BJ (cell line): ENCODE data around the gene PLA2G5. TPM values are rescaled to one million over a fixed set of nuclear protein-coding genes. Genes with fewer than 3 reads are reported as not detected.

ENCODE experiments used
- CTCF ChIA-PET: fragments of 350-600 bp; formaldehyde crosslinking; extraction: SDS; loops from one replicate; lab custom pipeline; 2021; ENCODE audit warnings: antibody characterized with exemption, inconsistent platforms; lab: Yijun Ruan, JAX
- POLR2A ChIA-PET: fragments of 300-600 bp; sonication (Branson Sonifier 250); formaldehyde crosslinking; extraction: SDS; loops from one replicate; lab custom pipeline; 2021; ENCODE audit warnings: antibody characterized with exemption; lab: Charles Lee
- DNase-seq: peaks from one replicate; pipeline ENCODE4 v3.0.0-alpha.2; 2011; ENCODE audit warnings: low read depth
- H3K27me3 ChIP-seq: 2 replicates; pipeline ENCODE4 v1.6.0; 2011; ENCODE audit warnings: low read length; ENCODE audit not compliant: control insufficient read depth, insufficient read depth
- H3K36me3 ChIP-seq: 2 replicates; pipeline ENCODE4 v1.5.1; 2011; ENCODE audit warnings: low read length; ENCODE audit not compliant: control insufficient read depth, insufficient read depth
- H3K4me3 ChIP-seq: 2 replicates; pipeline ENCODE4 v1.5.1; 2011; ENCODE audit warnings: low read depth, mild to moderate bottlenecking, control low read depth, low read length
- polyA plus RNA-seq: library from polyadenylated mRNA; depleted of rRNA; stranded (reverse); fragments of >200 nt; gene quantifications from 2 replicates; pipeline ENCODE4 v1.2.3, GENCODE V29; 2011
- TF ChIP-seq, protein P1 (sequence below): IDR thresholded peaks from 2 replicates; pipeline ENCODE4 v1.5.1; 2011; ENCODE audit warnings: low read depth, mild to moderate bottlenecking, control low read depth, inconsistent platforms, low read length, moderate library complexity; ENCODE audit not compliant: insufficient read depth

The PLA2G5 gene
- polyA plus RNA-seq, 1 experiment = not detected

DNA sequence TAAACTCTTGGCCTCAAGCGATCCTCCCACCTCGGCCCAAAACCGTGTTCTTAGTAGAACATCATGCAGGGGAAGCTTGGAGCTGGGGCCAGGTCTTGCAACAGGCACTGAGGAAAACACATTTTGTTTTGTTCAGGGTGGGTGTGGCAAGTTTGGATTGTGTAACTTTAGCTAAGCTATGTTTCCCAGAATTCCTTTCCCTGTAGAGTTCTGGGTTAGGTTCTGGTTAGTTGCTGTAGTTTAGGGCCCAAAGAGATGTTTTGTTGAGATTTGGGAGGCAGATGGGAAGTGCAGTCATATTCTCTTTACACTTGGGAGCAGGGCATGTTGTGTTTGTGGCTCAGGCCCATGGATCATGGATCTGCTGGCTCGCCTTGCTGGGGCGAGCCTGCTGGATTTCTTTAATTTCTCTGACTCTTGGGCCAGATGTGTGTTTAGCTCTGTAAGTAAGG is 24.0 kb downstream of the PLA2G5 start:
- POLR2A ChIA-PET = no interaction called here
- CTCF ChIA-PET = interaction anchor here (0.7 to 1.0 kb wide), 2 partner anchors 9 to 59 kb away, joined by 3 read pairs; no protein-coding TSS in a partner anchor
- Histone ChIP-seq H3K36me3 (no peaks in the 10 kb centered on the region), H3K27me3 (no peaks in the 10 kb centered on the region), H3K4me3 (no peak overlapping the region)
- TF ChIP-seq, protein P1, sequence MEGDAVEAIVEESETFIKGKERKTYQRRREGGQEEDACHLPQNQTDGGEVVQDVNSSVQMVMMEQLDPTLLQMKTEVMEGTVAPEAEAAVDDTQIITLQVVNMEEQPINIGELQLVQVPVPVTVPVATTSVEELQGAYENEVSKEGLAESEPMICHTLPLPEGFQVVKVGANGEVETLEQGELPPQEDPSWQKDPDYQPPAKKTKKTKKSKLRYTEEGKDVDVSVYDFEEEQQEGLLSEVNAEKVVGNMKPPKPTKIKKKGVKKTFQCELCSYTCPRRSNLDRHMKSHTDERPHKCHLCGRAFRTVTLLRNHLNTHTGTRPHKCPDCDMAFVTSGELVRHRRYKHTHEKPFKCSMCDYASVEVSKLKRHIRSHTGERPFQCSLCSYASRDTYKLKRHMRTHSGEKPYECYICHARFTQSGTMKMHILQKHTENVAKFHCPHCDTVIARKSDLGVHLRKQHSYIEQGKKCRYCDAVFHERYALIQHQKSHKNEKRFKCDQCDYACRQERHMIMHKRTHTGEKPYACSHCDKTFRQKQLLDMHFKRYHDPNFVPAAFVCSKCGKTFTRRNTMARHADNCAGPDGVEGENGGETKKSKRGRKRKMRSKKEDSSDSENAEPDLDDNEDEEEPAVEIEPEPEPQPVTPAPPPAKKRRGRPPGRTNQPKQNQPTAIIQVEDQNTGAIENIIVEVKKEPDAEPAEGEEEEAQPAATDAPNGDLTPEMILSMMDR = no peak
- DNase-seq = no peak

DNA sequence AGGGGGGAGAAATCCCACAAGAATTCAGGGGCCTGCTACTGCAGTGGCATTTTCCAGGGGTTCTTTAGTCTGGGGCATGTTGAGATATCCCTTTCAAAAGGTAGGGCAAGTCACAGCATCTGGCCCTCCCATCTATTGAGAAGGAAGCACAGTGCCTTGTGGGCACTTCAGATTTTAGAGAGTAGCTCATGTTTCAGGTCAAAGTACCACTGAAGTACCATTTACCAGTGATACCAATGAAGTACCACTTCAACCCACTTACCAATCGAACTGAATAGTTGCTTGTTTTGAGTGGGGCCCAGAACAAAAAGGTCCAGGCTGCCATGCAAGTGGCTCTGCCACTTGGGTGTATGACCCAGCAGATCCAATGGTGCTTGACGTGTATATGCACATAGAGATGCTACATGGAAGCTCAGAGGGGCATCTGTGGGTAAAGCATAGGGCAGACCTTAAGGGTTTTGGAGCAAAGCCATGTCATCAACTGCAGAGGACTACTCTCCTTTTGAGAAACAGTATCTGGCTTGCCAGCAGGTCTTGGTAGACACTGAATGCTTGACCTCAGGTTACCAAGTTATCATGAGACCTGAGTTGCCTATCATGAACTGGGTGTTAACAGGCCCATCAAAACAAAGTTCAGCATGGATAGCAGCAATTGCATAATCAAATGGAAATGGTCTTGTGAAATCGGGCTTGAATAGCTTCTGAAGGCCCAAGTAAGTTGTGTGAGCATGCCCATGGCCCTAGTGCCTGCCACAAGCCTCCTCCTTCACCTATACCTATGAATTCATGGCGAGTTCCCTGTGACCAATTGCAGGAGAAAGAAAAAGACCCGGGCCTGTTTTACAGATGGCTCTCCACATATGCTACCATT is 25.8 kb downstream of the PLA2G5 start:
- POLR2A ChIA-PET = no interaction called here
- Histone ChIP-seq H3K4me3 (no peak overlapping the region), H3K27me3 (no peaks in the 10 kb centered on the region), H3K36me3 (no peaks in the 10 kb centered on the region)
- no peak for DNase-seq
- TF ChIP-seq, protein P1 = no peak
- CTCF ChIA-PET = interaction anchor here (1.1 kb wide), 1 partner anchor 57 kb away, joined by 4 read pairs; no protein-coding TSS in a partner anchor

DNA sequence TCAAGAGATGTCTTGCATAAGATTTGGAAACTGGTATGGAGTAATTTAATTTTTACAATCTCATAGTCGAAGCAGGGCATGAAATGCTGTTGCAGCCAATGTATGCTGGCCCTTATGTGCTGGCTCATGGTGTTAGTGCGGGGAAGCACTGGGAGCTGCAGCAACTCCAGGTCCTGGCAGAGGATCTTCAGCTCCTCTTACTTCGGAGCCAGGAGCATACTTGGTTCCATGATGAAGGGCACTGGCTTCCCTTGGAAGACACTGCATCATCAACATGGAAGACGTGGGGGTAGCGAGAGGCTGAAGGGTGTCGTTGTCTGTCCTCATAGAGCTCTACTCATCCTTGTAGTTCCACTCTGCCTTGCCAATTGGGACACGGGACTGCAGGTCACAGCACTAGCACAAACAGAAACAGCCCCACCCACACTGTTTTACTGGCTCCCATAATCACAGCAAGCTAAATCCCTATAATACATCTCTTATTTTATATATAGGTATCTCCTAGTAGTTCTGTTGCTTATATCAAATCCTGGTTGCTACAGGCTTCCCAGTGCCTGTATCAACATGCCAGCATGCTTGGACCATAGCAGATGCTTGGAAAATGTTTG is 26.9 kb downstream of the PLA2G5 start:
- POLR2A ChIA-PET = no interaction called here
- Histone ChIP-seq H3K4me3 (no peak overlapping the region), H3K36me3 (no peaks in the 10 kb centered on the region), H3K27me3 (no peaks in the 10 kb centered on the region; the same call in 1 of the 2 replicates)
- TF ChIP-seq, protein P1 = no peak
- CTCF ChIA-PET = interaction anchor here (0.6 to 2.2 kb wide), 4 partner anchors 18 to 122 kb away, joined by 3 to 8 read pairs (median 3); no protein-coding TSS in a partner anchor
- DNase-seq = no peak

DNA sequence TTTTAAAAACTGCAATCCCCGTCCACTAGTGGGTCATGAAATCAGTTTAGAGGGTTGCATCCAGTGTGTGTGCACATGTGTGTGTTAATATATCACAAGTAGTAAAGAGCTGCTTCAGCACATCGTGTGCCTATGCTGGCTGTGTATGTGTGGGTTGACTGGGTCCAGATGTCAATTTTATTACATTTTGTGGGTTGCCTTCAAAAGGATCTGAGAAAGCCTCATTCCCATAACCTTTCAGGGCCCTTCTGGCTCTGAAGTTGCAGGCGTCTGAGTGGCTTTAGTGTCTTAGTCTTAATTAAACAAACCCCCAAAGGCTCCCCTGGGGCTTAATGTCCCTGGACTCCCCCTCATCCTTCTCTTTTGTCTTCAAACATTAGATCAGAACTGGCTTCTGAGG is 29.5 kb downstream of the PLA2G5 start:
- H3K36me3 ChIP-seq = no peaks in the 10 kb centered on the region
- POLR2A ChIA-PET = no interaction called here
- TF ChIP-seq, protein P1 = no peak
- CTCF ChIA-PET = interaction anchor here (1.3 to 3.1 kb wide), 2 partner anchors 9 to 53 kb away, joined by 5 to 26 read pairs; no protein-coding TSS in a partner anchor
- no peaks in the 10 kb centered on the region; the same call in 1 of the 2 replicates for H3K27me3 ChIP-seq
- DNase-seq = no peak
- H3K4me3 ChIP-seq = no peak overlapping the region
